GM23338 (cell line): Measurements from ENCODE around the gene TLR5. TPM values are rescaled to one million over a fixed set of nuclear protein-coding genes. Genes with fewer than 3 reads are reported as not detected.

Experiments
- ATAC-seq: fragments of 200-7000 bp; cut with Tn5 transposase; 3 replicates; pipeline ENCODE4 v1.9.1; 2020
- DNase-seq: peaks from one replicate; pipeline ENCODE4 v3.0.0-alpha.2; 2015; ENCODE audit warnings: low spot score
- H2AFZ ChIP-seq: fragments of 200-600 bp; sonication (generic); 2 replicates; pipeline ENCODE4 v1.8.0; 2016; ENCODE audit warnings: antibody characterized with exemption, mild to moderate bottlenecking, moderate library complexity
- H3F3A ChIP-seq: fragments of 200-600 bp; sonication (generic); replicated peaks from 2 replicates; pipeline ENCODE4 v1.8.0; 2017; ENCODE audit warnings: antibody characterized with exemption, mixed run types, low read depth
- H3K27ac ChIP-seq: fragments of 200-600 bp; sonication (generic); 2 replicates; pipeline ENCODE4 v1.6.1; 2016; ENCODE audit warnings: low read depth
- H3K27me3 ChIP-seq: fragments of 200-600 bp; sonication (generic); 2 replicates; pipeline ENCODE4 v1.8.0; 2016; ENCODE audit warnings: mild to moderate bottlenecking, mixed run types, moderate library complexity; ENCODE audit not compliant: insufficient read depth
- H3K36me3 ChIP-seq: fragments of 200-600 bp; sonication (generic); 2 replicates; pipeline ENCODE4 v1.8.0; 2016; ENCODE audit warnings: mild to moderate bottlenecking; ENCODE audit not compliant: insufficient read depth
- H3K4me1 ChIP-seq: fragments of 200-600 bp; sonication (generic); 2 replicates; pipeline ENCODE4 v1.8.0; 2016; ENCODE audit warnings: mild to moderate bottlenecking, moderate library complexity; ENCODE audit not compliant: insufficient read depth
- H3K4me2 ChIP-seq: fragments of 200-600 bp; sonication (generic); 2 replicates; pipeline ENCODE4 v1.7.1; 2017; ENCODE audit warnings: mixed run types
- H3K4me3 ChIP-seq: fragments of 200-600 bp; sonication (generic); 2 replicates; pipeline ENCODE4 v1.6.1; 2016; ENCODE audit warnings: mixed run types
- H3K79me2 ChIP-seq: fragments of 200-600 bp; sonication (generic); replicated peaks from 2 replicates; pipeline ENCODE4 v1.8.0; 2017; ENCODE audit warnings: mild to moderate bottlenecking; ENCODE audit not compliant: insufficient read depth
- H3K9me2 ChIP-seq: fragments of 200-600 bp; sonication (generic); 2 replicates; pipeline ENCODE4 v1.8.0; 2017; ENCODE audit not compliant: insufficient read depth
- H4K20me1 ChIP-seq: fragments of 200-600 bp; sonication (generic); replicated peaks from 2 replicates; pipeline ENCODE4 v1.8.0; 2017; ENCODE audit warnings: mild to moderate bottlenecking; ENCODE audit not compliant: insufficient read depth
- H3K27ac Mint-ChIP-seq: 2 replicates; pipeline ENCODE4 v1.8.0; 2020; ENCODE audit warnings: inconsistent platforms, mild to moderate bottlenecking, moderate library complexity, mixed read lengths
- H3K27me3 Mint-ChIP-seq: 3 replicates; pipeline ENCODE4 v1.8.0; 2022; ENCODE audit warnings: low read depth, mild to moderate bottlenecking, moderate library complexity, mixed read lengths, inconsistent platforms; ENCODE audit not compliant: insufficient read depth, poor library complexity
- H3K36me3 Mint-ChIP-seq: 3 replicates; pipeline ENCODE4 v1.8.0; 2021; ENCODE audit warnings: low read depth, mild to moderate bottlenecking, inconsistent platforms, moderate library complexity, mixed read lengths
- H3K4me1 Mint-ChIP-seq: 3 replicates; pipeline ENCODE4 v1.8.0; 2020; ENCODE audit warnings: mild to moderate bottlenecking, inconsistent platforms, mixed read lengths
- H3K4me3 Mint-ChIP-seq: 3 replicates; pipeline ENCODE4 v1.8.0; 2021; ENCODE audit warnings: moderate library complexity, mild to moderate bottlenecking, inconsistent platforms, mixed read lengths
- H3K9me3 Mint-ChIP-seq: 3 replicates; pipeline ENCODE4 v1.8.0; 2020; ENCODE audit warnings: moderate library complexity, mild to moderate bottlenecking, inconsistent platforms, mixed read lengths
- CREB1 ChIP-seq: fragments of 250-450 bp; sonication (Bioruptor Pico); IDR thresholded peaks from 2 replicates; pipeline ENCODE4 v1.5.0; 2020; ENCODE audit warnings: low read depth, mild to moderate bottlenecking, moderate library complexity
- EZH2 ChIP-seq: fragments of 200-600 bp; sonication (generic); IDR thresholded peaks from one replicate; pipeline ENCODE4 v1.8.0; 2017; ENCODE audit warnings: antibody characterized with exemption, mild to moderate bottlenecking, low read depth; ENCODE audit not compliant: unreplicated experiment
- EZH2phosphoT487 ChIP-seq: fragments of 200-600 bp; sonication (generic); IDR thresholded peaks from one replicate; pipeline ENCODE4 v1.8.1; 2018; ENCODE audit warnings: antibody characterized with exemption; ENCODE audit not compliant: unreplicated experiment
- JUNB ChIP-seq: IDR thresholded peaks from one replicate; pipeline ENCODE4 v1.6.1; 2016; ENCODE audit warnings: antibody characterized with exemption; ENCODE audit not compliant: unreplicated experiment
- NANOG ChIP-seq: IDR thresholded peaks from 2 replicates; pipeline ENCODE4 v1.6.1; 2016; ENCODE audit warnings: antibody characterized with exemption, borderline replicate concordance
- POLR2AphosphoS5 ChIP-seq: IDR thresholded peaks from 2 replicates; pipeline ENCODE4 v1.6.1; 2016; ENCODE audit warnings: antibody characterized with exemption, low read depth
- STAT1 ChIP-seq: IDR thresholded peaks from one replicate; pipeline ENCODE4 v1.6.1; 2016; ENCODE audit warnings: antibody characterized with exemption; ENCODE audit not compliant: unreplicated experiment
- ZNF114 ChIP-seq: fragments of 250-450 bp; sonication (Bioruptor Pico); IDR thresholded peaks from 2 replicates; pipeline ENCODE4 v1.5.0; 2020; ENCODE audit warnings: mild to moderate bottlenecking, moderate library complexity
- ZNF331 ChIP-seq: fragments of 250-450 bp; sonication (Bioruptor Pico); IDR thresholded peaks from 2 replicates; pipeline ENCODE4 v1.5.0; 2020; ENCODE audit warnings: low read depth, mild to moderate bottlenecking, moderate library complexity
- polyA plus RNA-seq: library from polyadenylated mRNA; unstranded; fragments of >200 nt; fragmentation: Nextera tagmentation; extraction: Ambion mirVana; gene quantifications from 2 replicates; pipeline ENCODE4 v1.2.1, GENCODE V29; 2016
- total RNA-seq: library from RNA; depleted of rRNA; stranded (reverse); fragments of >200 nt; shearing (Covaris generic); gene quantifications from 2 replicates; pipeline ENCODE4 v1.2.3, GENCODE V29; 2014
- TF ChIP-seq, protein P1 (sequence below): IDR thresholded peaks from 2 replicates; pipeline ENCODE4 v1.6.1; 2016; ENCODE audit warnings: antibody characterized with exemption
- TF ChIP-seq, protein P2 (sequence below), 2 experiments: fragments of 200-600 bp in 1 of 2; sonication (generic) in 1 of 2; conservative IDR thresholded peaks; 2 replicates each; pipeline versions ENCODE4 v1.5.1 to v1.6.1; 2016 to 2017; ENCODE audit warnings: antibody characterized with exemption in 2 of 2, low read depth in 2 of 2, mild to moderate bottlenecking in 2 of 2, moderate library complexity in 1 of 2
- TF ChIP-seq, protein P3 (sequence below): IDR thresholded peaks from one replicate; pipeline ENCODE4 v1.6.1; 2018; ENCODE audit warnings: antibody characterized with exemption; ENCODE audit not compliant: unreplicated experiment
- TF ChIP-seq, protein P4 (sequence below): fragments of 250-450 bp; sonication (Bioruptor Pico); IDR thresholded peaks from 2 replicates; pipeline ENCODE4 v1.5.0; 2020; ENCODE audit warnings: mild to moderate bottlenecking, moderate library complexity

TLR5 gene
- total and polyA plus RNA-seq, 2 experiments from 2014 or later: 0.10 to 0.39 TPM

DNA sequence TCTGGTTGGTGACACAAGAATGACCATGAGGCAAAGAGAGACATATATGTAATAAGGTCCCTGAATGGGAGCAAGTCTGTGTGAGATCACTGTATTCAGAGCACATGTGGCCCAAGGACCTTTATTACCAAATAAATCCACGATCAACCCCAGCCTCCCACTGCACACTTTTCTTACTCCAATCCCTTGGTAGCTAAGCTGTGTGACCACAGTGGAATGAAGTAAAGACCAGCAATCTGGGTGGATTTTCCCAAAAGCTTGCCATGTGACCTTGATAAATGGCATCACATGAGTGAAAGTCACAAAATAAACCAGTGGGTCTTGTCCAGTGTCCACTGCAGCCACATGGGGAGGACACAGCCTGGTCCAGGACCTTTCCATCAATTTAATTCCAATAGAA lies 36.7 kb upstream of the TLR5 start:
- Histone ChIP-seq H3K9me2 (no peaks in the 10 kb centered on the region), H3K79me2 (no peaks in the 10 kb centered on the region), H3K4me1 (no peaks in the 10 kb centered on the region), H3K27me3 (no peaks in the 10 kb centered on the region), H4K20me1 (no peaks in the 10 kb centered on the region), H3K27ac (no peak overlapping the region), H3K36me3 (no peaks in the 10 kb centered on the region), H3F3A (no peaks in the 10 kb centered on the region), H3K4me3 (no peak overlapping the region), H3K4me2 (no peak overlapping the region), H2AFZ (no peak overlapping the region)
- Mint-ChIP-seq H3K27ac (no peak overlapping the region), H3K27me3 (peaks cover 5% of the 10 kb centered on the region), H3K4me3 (no peak overlapping the region), H3K4me1 (peaks cover 15% of the 10 kb centered on the region), H3K9me3 (no peaks in the 10 kb centered on the region), H3K36me3 (no peaks in the 10 kb centered on the region)
- DNase-seq (no peak), ATAC-seq (no peak)
- TF ChIP-seq, protein P1, sequence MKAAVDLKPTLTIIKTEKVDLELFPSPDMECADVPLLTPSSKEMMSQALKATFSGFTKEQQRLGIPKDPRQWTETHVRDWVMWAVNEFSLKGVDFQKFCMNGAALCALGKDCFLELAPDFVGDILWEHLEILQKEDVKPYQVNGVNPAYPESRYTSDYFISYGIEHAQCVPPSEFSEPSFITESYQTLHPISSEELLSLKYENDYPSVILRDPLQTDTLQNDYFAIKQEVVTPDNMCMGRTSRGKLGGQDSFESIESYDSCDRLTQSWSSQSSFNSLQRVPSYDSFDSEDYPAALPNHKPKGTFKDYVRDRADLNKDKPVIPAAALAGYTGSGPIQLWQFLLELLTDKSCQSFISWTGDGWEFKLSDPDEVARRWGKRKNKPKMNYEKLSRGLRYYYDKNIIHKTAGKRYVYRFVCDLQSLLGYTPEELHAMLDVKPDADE: no peak
- TF ChIP-seq POLR2AphosphoS5 (no peak), ZNF331 (no peak), ZNF114 (CRISPR knock-in tag) (no peak), NANOG (no peak), CREB1 (no peak), JUNB (no peak), STAT1 (no peak), EZH2phosphoT487 (no peak), EZH2 (no peak)
- TF ChIP-seq, protein P2, sequence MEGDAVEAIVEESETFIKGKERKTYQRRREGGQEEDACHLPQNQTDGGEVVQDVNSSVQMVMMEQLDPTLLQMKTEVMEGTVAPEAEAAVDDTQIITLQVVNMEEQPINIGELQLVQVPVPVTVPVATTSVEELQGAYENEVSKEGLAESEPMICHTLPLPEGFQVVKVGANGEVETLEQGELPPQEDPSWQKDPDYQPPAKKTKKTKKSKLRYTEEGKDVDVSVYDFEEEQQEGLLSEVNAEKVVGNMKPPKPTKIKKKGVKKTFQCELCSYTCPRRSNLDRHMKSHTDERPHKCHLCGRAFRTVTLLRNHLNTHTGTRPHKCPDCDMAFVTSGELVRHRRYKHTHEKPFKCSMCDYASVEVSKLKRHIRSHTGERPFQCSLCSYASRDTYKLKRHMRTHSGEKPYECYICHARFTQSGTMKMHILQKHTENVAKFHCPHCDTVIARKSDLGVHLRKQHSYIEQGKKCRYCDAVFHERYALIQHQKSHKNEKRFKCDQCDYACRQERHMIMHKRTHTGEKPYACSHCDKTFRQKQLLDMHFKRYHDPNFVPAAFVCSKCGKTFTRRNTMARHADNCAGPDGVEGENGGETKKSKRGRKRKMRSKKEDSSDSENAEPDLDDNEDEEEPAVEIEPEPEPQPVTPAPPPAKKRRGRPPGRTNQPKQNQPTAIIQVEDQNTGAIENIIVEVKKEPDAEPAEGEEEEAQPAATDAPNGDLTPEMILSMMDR (conservative IDR thresholded peaks at IDR 0.05; ENCODE audit: low read depth in 2 of 2): no peak
- TF ChIP-seq, protein P3, sequence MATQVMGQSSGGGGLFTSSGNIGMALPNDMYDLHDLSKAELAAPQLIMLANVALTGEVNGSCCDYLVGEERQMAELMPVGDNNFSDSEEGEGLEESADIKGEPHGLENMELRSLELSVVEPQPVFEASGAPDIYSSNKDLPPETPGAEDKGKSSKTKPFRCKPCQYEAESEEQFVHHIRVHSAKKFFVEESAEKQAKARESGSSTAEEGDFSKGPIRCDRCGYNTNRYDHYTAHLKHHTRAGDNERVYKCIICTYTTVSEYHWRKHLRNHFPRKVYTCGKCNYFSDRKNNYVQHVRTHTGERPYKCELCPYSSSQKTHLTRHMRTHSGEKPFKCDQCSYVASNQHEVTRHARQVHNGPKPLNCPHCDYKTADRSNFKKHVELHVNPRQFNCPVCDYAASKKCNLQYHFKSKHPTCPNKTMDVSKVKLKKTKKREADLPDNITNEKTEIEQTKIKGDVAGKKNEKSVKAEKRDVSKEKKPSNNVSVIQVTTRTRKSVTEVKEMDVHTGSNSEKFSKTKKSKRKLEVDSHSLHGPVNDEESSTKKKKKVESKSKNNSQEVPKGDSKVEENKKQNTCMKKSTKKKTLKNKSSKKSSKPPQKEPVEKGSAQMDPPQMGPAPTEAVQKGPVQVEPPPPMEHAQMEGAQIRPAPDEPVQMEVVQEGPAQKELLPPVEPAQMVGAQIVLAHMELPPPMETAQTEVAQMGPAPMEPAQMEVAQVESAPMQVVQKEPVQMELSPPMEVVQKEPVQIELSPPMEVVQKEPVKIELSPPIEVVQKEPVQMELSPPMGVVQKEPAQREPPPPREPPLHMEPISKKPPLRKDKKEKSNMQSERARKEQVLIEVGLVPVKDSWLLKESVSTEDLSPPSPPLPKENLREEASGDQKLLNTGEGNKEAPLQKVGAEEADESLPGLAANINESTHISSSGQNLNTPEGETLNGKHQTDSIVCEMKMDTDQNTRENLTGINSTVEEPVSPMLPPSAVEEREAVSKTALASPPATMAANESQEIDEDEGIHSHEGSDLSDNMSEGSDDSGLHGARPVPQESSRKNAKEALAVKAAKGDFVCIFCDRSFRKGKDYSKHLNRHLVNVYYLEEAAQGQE: no peak
- TF ChIP-seq, protein P4, sequence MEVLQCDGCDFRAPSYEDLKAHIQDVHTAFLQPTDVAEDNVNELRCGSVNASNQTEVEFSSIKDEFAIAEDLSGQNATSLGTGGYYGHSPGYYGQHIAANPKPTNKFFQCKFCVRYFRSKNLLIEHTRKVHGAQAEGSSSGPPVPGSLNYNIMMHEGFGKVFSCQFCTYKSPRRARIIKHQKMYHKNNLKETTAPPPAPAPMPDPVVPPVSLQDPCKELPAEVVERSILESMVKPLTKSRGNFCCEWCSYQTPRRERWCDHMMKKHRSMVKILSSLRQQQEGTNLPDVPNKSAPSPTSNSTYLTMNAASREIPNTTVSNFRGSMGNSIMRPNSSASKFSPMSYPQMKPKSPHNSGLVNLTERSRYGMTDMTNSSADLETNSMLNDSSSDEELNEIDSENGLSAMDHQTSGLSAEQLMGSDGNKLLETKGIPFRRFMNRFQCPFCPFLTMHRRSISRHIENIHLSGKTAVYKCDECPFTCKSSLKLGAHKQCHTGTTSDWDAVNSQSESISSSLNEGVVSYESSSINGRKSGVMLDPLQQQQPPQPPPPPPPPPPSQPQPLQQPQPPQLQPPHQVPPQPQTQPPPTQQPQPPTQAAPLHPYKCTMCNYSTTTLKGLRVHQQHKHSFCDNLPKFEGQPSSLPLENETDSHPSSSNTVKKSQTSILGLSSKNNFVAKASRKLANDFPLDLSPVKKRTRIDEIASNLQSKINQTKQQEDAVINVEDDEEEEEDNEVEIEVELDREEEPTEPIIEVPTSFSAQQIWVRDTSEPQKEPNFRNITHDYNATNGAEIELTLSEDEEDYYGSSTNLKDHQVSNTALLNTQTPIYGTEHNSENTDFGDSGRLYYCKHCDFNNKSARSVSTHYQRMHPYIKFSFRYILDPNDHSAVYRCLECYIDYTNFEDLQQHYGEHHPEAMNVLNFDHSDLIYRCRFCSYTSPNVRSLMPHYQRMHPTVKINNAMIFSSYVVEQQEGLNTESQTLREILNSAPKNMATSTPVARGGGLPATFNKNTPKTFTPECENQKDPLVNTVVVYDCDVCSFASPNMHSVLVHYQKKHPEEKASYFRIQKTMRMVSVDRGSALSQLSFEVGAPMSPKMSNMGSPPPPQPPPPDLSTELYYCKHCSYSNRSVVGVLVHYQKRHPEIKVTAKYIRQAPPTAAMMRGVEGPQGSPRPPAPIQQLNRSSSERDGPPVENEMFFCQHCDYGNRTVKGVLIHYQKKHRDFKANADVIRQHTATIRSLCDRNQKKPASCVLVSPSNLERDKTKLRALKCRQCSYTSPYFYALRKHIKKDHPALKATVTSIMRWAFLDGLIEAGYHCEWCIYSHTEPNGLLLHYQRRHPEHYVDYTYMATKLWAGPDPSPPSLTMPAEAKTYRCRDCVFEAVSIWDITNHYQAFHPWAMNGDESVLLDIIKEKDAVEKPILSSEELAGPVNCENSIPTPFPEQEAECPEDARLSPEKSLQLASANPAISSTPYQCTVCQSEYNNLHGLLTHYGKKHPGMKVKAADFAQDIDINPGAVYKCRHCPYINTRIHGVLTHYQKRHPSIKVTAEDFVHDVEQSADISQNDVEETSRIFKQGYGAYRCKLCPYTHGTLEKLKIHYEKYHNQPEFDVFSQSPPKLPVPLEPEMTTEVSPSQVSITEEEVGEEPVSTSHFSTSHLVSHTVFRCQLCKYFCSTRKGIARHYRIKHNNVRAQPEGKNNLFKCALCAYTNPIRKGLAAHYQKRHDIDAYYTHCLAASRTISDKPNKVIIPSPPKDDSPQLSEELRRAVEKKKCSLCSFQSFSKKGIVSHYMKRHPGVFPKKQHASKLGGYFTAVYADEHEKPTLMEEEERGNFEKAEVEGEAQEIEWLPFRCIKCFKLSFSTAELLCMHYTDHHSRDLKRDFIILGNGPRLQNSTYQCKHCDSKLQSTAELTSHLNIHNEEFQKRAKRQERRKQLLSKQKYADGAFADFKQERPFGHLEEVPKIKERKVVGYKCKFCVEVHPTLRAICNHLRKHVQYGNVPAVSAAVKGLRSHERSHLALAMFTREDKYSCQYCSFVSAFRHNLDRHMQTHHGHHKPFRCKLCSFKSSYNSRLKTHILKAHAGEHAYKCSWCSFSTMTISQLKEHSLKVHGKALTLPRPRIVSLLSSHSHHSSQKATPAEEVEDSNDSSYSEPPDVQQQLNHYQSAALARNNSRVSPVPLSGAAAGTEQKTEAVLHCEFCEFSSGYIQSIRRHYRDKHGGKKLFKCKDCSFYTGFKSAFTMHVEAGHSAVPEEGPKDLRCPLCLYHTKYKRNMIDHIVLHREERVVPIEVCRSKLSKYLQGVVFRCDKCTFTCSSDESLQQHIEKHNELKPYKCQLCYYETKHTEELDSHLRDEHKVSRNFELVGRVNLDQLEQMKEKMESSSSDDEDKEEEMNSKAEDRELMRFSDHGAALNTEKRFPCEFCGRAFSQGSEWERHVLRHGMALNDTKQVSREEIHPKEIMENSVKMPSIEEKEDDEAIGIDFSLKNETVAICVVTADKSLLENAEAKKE (CRISPR knock-in tag): no peak
